ENCODE results near the gene ZMYM2.

DNA sequence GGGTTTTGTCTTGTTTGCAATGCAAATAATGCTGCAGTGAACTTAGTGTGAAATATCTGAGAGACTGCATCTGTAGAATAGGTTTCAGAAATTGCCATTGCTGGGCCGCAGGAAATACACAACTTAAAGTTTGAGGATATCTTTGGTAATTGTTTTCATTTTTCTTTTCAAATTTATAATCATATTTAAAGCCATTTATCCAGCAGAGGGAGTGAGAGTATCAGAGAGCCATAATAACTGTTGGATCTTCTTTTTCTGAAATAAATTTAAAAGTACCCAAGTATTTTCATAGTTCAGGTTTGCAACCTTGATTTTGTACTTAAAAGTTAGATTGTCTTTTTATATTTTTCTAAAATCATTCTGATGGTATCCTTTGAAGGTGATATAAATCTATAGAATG lies 99.4 kb downstream of the ZMYM2 start:
- TF ChIP-seq, protein P1, sequence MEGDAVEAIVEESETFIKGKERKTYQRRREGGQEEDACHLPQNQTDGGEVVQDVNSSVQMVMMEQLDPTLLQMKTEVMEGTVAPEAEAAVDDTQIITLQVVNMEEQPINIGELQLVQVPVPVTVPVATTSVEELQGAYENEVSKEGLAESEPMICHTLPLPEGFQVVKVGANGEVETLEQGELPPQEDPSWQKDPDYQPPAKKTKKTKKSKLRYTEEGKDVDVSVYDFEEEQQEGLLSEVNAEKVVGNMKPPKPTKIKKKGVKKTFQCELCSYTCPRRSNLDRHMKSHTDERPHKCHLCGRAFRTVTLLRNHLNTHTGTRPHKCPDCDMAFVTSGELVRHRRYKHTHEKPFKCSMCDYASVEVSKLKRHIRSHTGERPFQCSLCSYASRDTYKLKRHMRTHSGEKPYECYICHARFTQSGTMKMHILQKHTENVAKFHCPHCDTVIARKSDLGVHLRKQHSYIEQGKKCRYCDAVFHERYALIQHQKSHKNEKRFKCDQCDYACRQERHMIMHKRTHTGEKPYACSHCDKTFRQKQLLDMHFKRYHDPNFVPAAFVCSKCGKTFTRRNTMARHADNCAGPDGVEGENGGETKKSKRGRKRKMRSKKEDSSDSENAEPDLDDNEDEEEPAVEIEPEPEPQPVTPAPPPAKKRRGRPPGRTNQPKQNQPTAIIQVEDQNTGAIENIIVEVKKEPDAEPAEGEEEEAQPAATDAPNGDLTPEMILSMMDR (IDR thresholded peaks at IDR 0.05), result no peak
- TF ChIP-seq POLR2AphosphoS5 (IDR thresholded peaks at IDR 0.05), result no peak
- no peak for TF ChIP-seq POLR2A (IDR thresholded peaks at IDR 0.05)
- TF ChIP-seq EP300 (IDR thresholded peaks at IDR 0.05), result no peak

All from suprapubic skin (tissue), 4 donors.